ENCODE measurements around the gene GRIP2. TPM values are rescaled to one million over a fixed set of nuclear protein-coding genes. Genes with fewer than 3 reads are reported as not detected.

Gene GRIP2
- total RNA-seq, 2 experiments from 2014 or later: not detected

DNA sequence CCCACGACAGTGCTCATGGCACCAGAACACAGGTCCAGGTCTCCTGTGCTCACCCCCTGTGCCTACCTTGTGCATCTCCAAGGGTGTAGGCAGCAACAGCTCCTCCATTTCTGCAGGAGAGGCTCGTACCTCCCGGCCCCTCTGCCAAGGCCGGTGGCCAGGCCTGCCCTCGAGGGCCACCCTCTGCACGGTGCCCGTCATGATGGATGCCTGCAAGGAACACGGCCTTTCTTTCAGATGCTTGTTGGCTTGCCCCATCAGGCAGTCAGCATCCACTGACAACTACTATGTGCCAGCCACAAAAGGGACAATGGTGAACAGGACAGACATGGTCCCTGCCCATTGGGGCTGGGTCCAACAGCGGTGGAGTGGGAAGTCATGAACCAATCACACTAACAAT, 43.8 kb downstream of the GRIP2 start:
- no peak overlapping the region for H3K4me3 Mint-ChIP-seq
- intact Hi-C loops (cut with DNase I, micrococcal nuclease): no loop called here
- ChIA-PET CTCF (no interaction called here), POLR2A (no interaction called here)
- H3K4me1 Mint-ChIP-seq (ENCODE audit: low read depth): no peaks in the 10 kb centered on the region
- no peaks in the 10 kb centered on the region for H3K27me3 ChIP-seq (ENCODE audit: control insufficient read depth in 1 of 2, insufficient read depth in 2 of 2, low read length in 2 of 2)
- ATAC-seq (ENCODE audit: poor library complexity): no peak
- TF ChIP-seq, protein P1, sequence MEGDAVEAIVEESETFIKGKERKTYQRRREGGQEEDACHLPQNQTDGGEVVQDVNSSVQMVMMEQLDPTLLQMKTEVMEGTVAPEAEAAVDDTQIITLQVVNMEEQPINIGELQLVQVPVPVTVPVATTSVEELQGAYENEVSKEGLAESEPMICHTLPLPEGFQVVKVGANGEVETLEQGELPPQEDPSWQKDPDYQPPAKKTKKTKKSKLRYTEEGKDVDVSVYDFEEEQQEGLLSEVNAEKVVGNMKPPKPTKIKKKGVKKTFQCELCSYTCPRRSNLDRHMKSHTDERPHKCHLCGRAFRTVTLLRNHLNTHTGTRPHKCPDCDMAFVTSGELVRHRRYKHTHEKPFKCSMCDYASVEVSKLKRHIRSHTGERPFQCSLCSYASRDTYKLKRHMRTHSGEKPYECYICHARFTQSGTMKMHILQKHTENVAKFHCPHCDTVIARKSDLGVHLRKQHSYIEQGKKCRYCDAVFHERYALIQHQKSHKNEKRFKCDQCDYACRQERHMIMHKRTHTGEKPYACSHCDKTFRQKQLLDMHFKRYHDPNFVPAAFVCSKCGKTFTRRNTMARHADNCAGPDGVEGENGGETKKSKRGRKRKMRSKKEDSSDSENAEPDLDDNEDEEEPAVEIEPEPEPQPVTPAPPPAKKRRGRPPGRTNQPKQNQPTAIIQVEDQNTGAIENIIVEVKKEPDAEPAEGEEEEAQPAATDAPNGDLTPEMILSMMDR (IDR thresholded peaks at IDR 0.05): no peak
- DNase-seq: no peak
- H3K27me3 Mint-ChIP-seq: peaks cover 5% of the 10 kb centered on the region
- H3K27ac ChIP-seq (ENCODE audit: low read depth in 1 of 2, low read length in 2 of 2): no peak overlapping the region
- no peaks in the 10 kb centered on the region for H3K4me1 ChIP-seq (ENCODE audit: insufficient read depth, low read length)
- H3K4me3 ChIP-seq (ENCODE audit: low read length): no peak overlapping the region
- H3K36me3 ChIP-seq (ENCODE audit: insufficient read depth, low read length): no peaks in the 10 kb centered on the region
- H3K27ac Mint-ChIP-seq: no peak overlapping the region
- H3K9me3 Mint-ChIP-seq: peaks cover 5% of the 10 kb centered on the region
- no peaks in the 10 kb centered on the region for H3K36me3 Mint-ChIP-seq (ENCODE audit: low read depth)
- peaks cover 0 to 5% of the 10 kb centered on the region in 2 experiments for H3K9me3 ChIP-seq (ENCODE audit: control insufficient read depth in 1 of 2, insufficient read depth in 1 of 2, low read length in 2 of 2)

GRCh38 chr3:14494973-14495300, 45.2 kb downstream of the GRIP2 start:
- no peaks in the 10 kb centered on the region for H3K27me3 ChIP-seq (ENCODE audit: control insufficient read depth in 1 of 2, insufficient read depth in 2 of 2, low read length in 2 of 2)
- no peak for DNase-seq
- Mint-ChIP-seq H3K9me3 (no peaks in the 10 kb centered on the region), H3K36me3 (ENCODE audit: low read depth) (peaks cover 6% of the 10 kb centered on the region), H3K4me1 (ENCODE audit: low read depth) (no peaks in the 10 kb centered on the region), H3K27ac (no peak overlapping the region), H3K27me3 (peaks cover 5% of the 10 kb centered on the region), H3K4me3 (no peak overlapping the region)
- no peak overlapping the region for H3K27ac ChIP-seq (ENCODE audit: low read depth in 1 of 2, low read length in 2 of 2)
- H3K36me3 ChIP-seq (ENCODE audit: insufficient read depth, low read length): no peaks in the 10 kb centered on the region
- ATAC-seq (ENCODE audit: poor library complexity): no peak
- intact Hi-C loops (cut with DNase I, micrococcal nuclease): no loop called here
- CTCF ChIA-PET: no interaction called here
- H3K4me1 ChIP-seq (ENCODE audit: insufficient read depth, low read length): no peaks in the 10 kb centered on the region
- TF ChIP-seq, protein P1 (IDR thresholded peaks at IDR 0.05): no peak
- peaks cover 0 to 5% of the 10 kb centered on the region in 2 experiments for H3K9me3 ChIP-seq (ENCODE audit: control insufficient read depth in 1 of 2, insufficient read depth in 1 of 2, low read length in 2 of 2)
- POLR2A ChIA-PET: no interaction called here
- no peak overlapping the region for H3K4me3 ChIP-seq (ENCODE audit: low read length)

DNA sequence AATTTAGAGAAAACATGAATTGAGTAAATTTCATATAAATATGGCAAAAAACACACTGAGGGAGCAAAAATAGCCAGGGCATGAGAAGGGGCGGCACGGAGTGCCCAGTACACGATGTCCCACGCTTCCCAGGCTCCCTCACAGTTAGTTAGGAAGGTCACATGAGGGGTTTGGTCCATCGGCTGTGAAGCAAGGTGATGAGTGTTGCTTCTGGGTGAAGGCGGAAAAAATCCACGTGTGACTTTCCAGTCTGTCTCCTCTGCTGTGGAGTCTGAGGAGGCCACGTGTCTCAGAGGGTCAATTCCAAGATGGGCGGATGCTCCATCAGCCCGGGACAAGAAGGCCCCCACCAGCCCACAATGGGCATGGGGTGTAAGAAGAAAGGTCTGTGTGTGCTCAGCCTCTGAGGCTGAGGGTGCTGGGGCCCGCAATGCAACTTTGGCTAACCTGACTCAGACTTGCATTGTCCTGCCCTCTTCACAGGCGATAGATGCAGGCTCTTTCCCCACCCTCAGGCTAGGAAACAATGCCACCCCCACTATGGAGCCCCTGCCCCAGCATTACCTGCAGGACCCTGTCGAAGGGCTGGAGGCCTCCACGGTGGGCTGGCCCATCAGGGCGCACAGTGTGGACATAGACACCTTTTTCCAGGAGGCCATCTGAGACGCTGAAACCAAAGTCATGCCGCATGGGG, 45.7 kb downstream of the GRIP2 start:
- Histone ChIP-seq H3K9me3 (ENCODE audit: control insufficient read depth in 1 of 2, insufficient read depth in 1 of 2, low read length in 2 of 2) (peaks cover 0 to 5% of the 10 kb centered on the region in 2 experiments), H3K4me1 (ENCODE audit: insufficient read depth, low read length) (no peaks in the 10 kb centered on the region), H3K27ac (ENCODE audit: low read depth in 1 of 2, low read length in 2 of 2) (no peak overlapping the region), H3K36me3 (ENCODE audit: insufficient read depth, low read length) (peaks cover 5% of the 10 kb centered on the region), H3K27me3 (ENCODE audit: control insufficient read depth in 1 of 2, insufficient read depth in 2 of 2, low read length in 2 of 2) (no peaks in the 10 kb centered on the region), H3K4me3 (ENCODE audit: low read length) (no peak overlapping the region)
- H3K9me3 Mint-ChIP-seq: no peaks in the 10 kb centered on the region
- TF ChIP-seq, protein P1 (IDR thresholded peaks at IDR 0.05): no peak
- peaks cover 5% of the 10 kb centered on the region for H3K27me3 Mint-ChIP-seq
- DNase-seq (no peak), ATAC-seq (ENCODE audit: poor library complexity) (no peak)
- no peak overlapping the region for H3K4me3 Mint-ChIP-seq
- CTCF ChIA-PET: no interaction called here
- H3K4me1 Mint-ChIP-seq (ENCODE audit: low read depth): no peaks in the 10 kb centered on the region
- H3K36me3 Mint-ChIP-seq (ENCODE audit: low read depth): peaks cover 7% of the 10 kb centered on the region
- POLR2A ChIA-PET: no interaction called here
- H3K27ac Mint-ChIP-seq: no peak overlapping the region
- intact Hi-C loops (cut with DNase I, micrococcal nuclease): no loop called here
